PC-9 (cell line): ENCODE data around the gene MFAP2.

ENCODE experiments used
- CTCF ChIP-seq: fragments of 200-600 bp; sonication (generic); conservative IDR thresholded peaks from 2 replicates; pipeline ENCODE4 v1.6.1; 2017; ENCODE audit warnings: mixed run types, antibody characterized with exemption, mild to moderate bottlenecking, moderate library complexity
- EZH2 ChIP-seq: fragments of 200-600 bp; sonication (generic); IDR thresholded peaks from 2 replicates; pipeline ENCODE4 v1.8.0; 2017; ENCODE audit warnings: antibody characterized with exemption, low read depth

GRCh38 chr1:17023102-17023501 lies 42.7 kb upstream of the MFAP2 start:
- TF ChIP-seq CTCF (no peak), EZH2 (no peak)
